ENCODE measurements around the gene OSM. TPM values are rescaled to one million over a fixed set of nuclear protein-coding genes. Genes with fewer than 3 reads are reported as not detected.
A peak's percentile ranks its signal among the peaks of the same experiment; 100 is the strongest.

The OSM gene
- polyA plus RNA-seq, 3 donors, result 48.0 to 295 (median 146) TPM

GRCh38 chr22:30309951-30310741 lies 43.5 kb upstream of the OSM start:
- peaks cover 0 to 5% (median 0%) of the 10 kb centered on the region in 3 donors for H3K27me3 Mint-ChIP-seq (ENCODE audit: low read depth in 3 of 3)
- 0% methylated on average over 4 of the region's 7 CpGs for WGBS (ENCODE audit: insufficient coverage)
- H3K4me1 Mint-ChIP-seq, result peaks cover 95% of the 10 kb centered on the region
- Histone ChIP-seq H3K9ac (ENCODE audit: insufficient read depth, low read length, poor library complexity, severe bottlenecking) (peak overlapping the region; percentile 29), H3K27ac (ENCODE audit: low read depth in 1 of 2, low read length in 2 of 2) (peak overlapping the region; percentile 72 to 90), H3K4me2 (replicated peaks; ENCODE audit: extremely low read depth, low read length, poor library complexity, severe bottlenecking) (peak overlapping the region; percentile 61), H3K27me3 (ENCODE audit: control insufficient read depth in 2 of 2, insufficient read depth in 2 of 2, low read length in 2 of 2) (no peaks in the 10 kb centered on the region), H4K20me1 (ENCODE audit: insufficient read depth, low read length) (no peaks in the 10 kb centered on the region), H3K9me3 (replicated peaks in 1 of 2; ENCODE audit: control insufficient read depth in 1 of 2, insufficient read depth in 1 of 2, low read length in 2 of 2) (no peaks in the 10 kb centered on the region), H3K36me3 (replicated peaks in 1 of 2; ENCODE audit: control insufficient read depth in 1 of 2, insufficient read depth in 2 of 2, low read length in 2 of 2) (no peaks in the 10 kb centered on the region), H2AFZ (ENCODE audit: insufficient read depth, low read depth, low read length, poor library complexity, severe bottlenecking) (peak overlapping the region; percentile 16), H3K79me2 (ENCODE audit: insufficient read depth, low read length) (peaks cover 70% of the 10 kb centered on the region), H3K4me1 (ENCODE audit: control insufficient read depth in 1 of 2, insufficient read depth in 2 of 2, low read length in 2 of 2) (peaks cover 95 to 100% of the 10 kb centered on the region in 2 donors), H3K4me3 (replicated peaks in 1 of 3; ENCODE audit: low read depth in 2 of 3, low read length in 3 of 3) (peak overlapping the region in 1 of 3 experiments; percentile 59)
- peak; percentile 79 to 91 (median 87) for DNase-seq
- peak overlapping the region; percentile 86 to 96 (median 93) for H3K27ac Mint-ChIP-seq
- no peak for TF ChIP-seq CTCF (IDR thresholded peaks at IDR 0.05)
- H3K4me3 Mint-ChIP-seq, result peak overlapping the region; percentile 12 to 62
- intact Hi-C loops (cut with micrococcal nuclease), result loop anchor here in 1 of 2 donors (2.0 to 10.0 kb wide), 2 partner anchors 15 to 45 kb away; partner anchors contain the start of genes CCDC157 and SF3A1
- H3K36me3 Mint-ChIP-seq, result peaks cover 18 to 35% of the 10 kb centered on the region in 2 donors
- peaks cover 0 to 4% (median 0%) of the 10 kb centered on the region in 7 donors for H3K9me3 Mint-ChIP-seq

- Histone ChIP-seq H3K27me3 (ENCODE audit: control insufficient read depth in 2 of 2, insufficient read depth in 2 of 2, low read length in 2 of 2) (no peaks in the 10 kb centered on the region), H4K20me1 (ENCODE audit: insufficient read depth, low read length) (no peaks in the 10 kb centered on the region), H3K36me3 (replicated peaks in 1 of 2; ENCODE audit: control insufficient read depth in 1 of 2, insufficient read depth in 2 of 2, low read length in 2 of 2) (no peaks in the 10 kb centered on the region), H3K4me1 (ENCODE audit: control insufficient read depth in 1 of 2, insufficient read depth in 2 of 2, low read length in 2 of 2) (peaks cover 95 to 100% of the 10 kb centered on the region in 2 donors), H3K79me2 (ENCODE audit: insufficient read depth, low read length) (peaks cover 70% of the 10 kb centered on the region), H3K9ac (ENCODE audit: insufficient read depth, low read length, poor library complexity, severe bottlenecking) (no peak overlapping the region), H3K4me3 (replicated peaks in 1 of 3; ENCODE audit: low read depth in 2 of 3, low read length in 3 of 3) (no peak overlapping the region), H3K27ac (ENCODE audit: low read depth in 1 of 2, low read length in 2 of 2) (peak overlapping the region in 1 of 2 donors; percentile 90), H3K9me3 (replicated peaks in 1 of 2; ENCODE audit: control insufficient read depth in 1 of 2, insufficient read depth in 1 of 2, low read length in 2 of 2) (no peaks in the 10 kb centered on the region), H2AFZ (ENCODE audit: insufficient read depth, low read depth, low read length, poor library complexity, severe bottlenecking) (no peak overlapping the region), H3K4me2 (replicated peaks; ENCODE audit: extremely low read depth, low read length, poor library complexity, severe bottlenecking) (no peak overlapping the region)
- Mint-ChIP-seq H3K27me3 (ENCODE audit: low read depth in 3 of 3) (peaks cover 0 to 5% (median 0%) of the 10 kb centered on the region in 3 donors), H3K4me3 (no peak overlapping the region), H3K36me3 (peaks cover 16 to 28% of the 10 kb centered on the region in 2 donors), H3K27ac (peak overlapping the region in 5 of 7 donors; percentile 59 to 96 (median 95)), H3K4me1 (peaks cover 95% of the 10 kb centered on the region), H3K9me3 (peaks cover 0 to 4% (median 0%) of the 10 kb centered on the region in 7 donors)
- intact Hi-C loops (cut with micrococcal nuclease), result loop anchor here in 1 of 2 donors (10.0 kb wide), 1 partner anchor 46 kb away; the partner anchor contains the start of genes CCDC157 and SF3A1
- TF ChIP-seq CTCF (IDR thresholded peaks at IDR 0.05), result no peak
- no peak for DNase-seq
- WGBS (ENCODE audit: insufficient coverage), result 71% methylated on average over 4 of the region's 5 CpGs
Measured at GRCh38 chr22:30308518-30309230, 42.0 kb upstream of the OSM start.

All from CD14-positive monocyte (primary cell).